CD14-positive monocyte (primary cell): ENCODE data around the gene LYSMD1. TPM values are rescaled to one million over a fixed set of nuclear protein-coding genes. Genes with fewer than 3 reads are reported as not detected.
"Not testable (repeated sequence)": the region's sequence is repeated elsewhere in the genome, so short reads cannot be mapped to it uniquely, and the experiment has no call there.

Source experiments
- DNase-seq, 3 donors: peaks; one replicate each; pipeline ENCODE4 v3.0.0-alpha.2; 2011 to 2022
- H2AFZ ChIP-seq: 2 replicates; pipeline ENCODE4 v1.6.0; 2012; ENCODE audit warnings: mild to moderate bottlenecking, low read depth, low read length, inconsistent platforms; ENCODE audit not compliant: insufficient read depth, poor library complexity, severe bottlenecking
- H3K27ac ChIP-seq, 2 donors: 1 replicate in 1 of 2; 2 replicates in 1 of 2; pipeline ENCODE4 v1.5.1; 2012 to 2013; ENCODE audit warnings: low read length in 2 of 2, control low read depth in 1 of 2, inconsistent platforms in 1 of 2, low read depth in 1 of 2, mild to moderate bottlenecking in 1 of 2
- H3K27me3 ChIP-seq, 2 donors: one replicate each; pipeline versions ENCODE4 v1.6.0 to v1.6.1; 2011 to 2013; ENCODE audit warnings: low read length in 2 of 2; ENCODE audit not compliant: control insufficient read depth in 2 of 2, insufficient read depth in 2 of 2
- H3K36me3 ChIP-seq, 2 donors: replicated peaks in 1 of 2; 1 replicate in 1 of 2; 2 replicates in 1 of 2; pipeline versions ENCODE4 v1.5.1 to v1.6.1; 2012 to 2013; ENCODE audit warnings: low read length in 2 of 2, control low read depth in 1 of 2, inconsistent platforms in 1 of 2, mild to moderate bottlenecking in 1 of 2; ENCODE audit not compliant: insufficient read depth in 2 of 2, control insufficient read depth in 1 of 2
- H3K4me1 ChIP-seq, 2 donors: 1 replicate in 1 of 2; 2 replicates in 1 of 2; pipeline versions ENCODE4 v1.5.1 to v1.6.1; 2012 to 2013; ENCODE audit warnings: low read length in 2 of 2, control low read depth in 1 of 2, inconsistent platforms in 1 of 2, mild to moderate bottlenecking in 1 of 2, moderate library complexity in 1 of 2; ENCODE audit not compliant: insufficient read depth in 2 of 2, control insufficient read depth in 1 of 2
- H3K4me2 ChIP-seq: replicated peaks from 2 replicates; pipeline ENCODE3; 2012; ENCODE audit warnings: low read length, moderate library complexity, mild to moderate bottlenecking; ENCODE audit not compliant: poor library complexity, severe bottlenecking; ENCODE audit errors: extremely low read depth
- H3K4me3 ChIP-seq, 3 experiments: fragments of 200-600 bp in 1 of 3; sonication (generic) in 1 of 3; replicated peaks in 1 of 3; 1 replicate in 2 of 3; 2 replicates in 1 of 3; pipeline ENCODE4 v1.5.1; 2011 to 2013; ENCODE audit warnings: low read length in 3 of 3, mild to moderate bottlenecking in 3 of 3, control low read depth in 2 of 3, low read depth in 2 of 3, inconsistent platforms in 1 of 3, moderate library complexity in 1 of 3
- H3K79me2 ChIP-seq: 2 replicates; pipeline ENCODE4 v1.6.0; 2012; ENCODE audit warnings: mild to moderate bottlenecking, control low read depth, inconsistent platforms, low read length, moderate library complexity; ENCODE audit not compliant: insufficient read depth
- H3K9ac ChIP-seq: 2 replicates; pipeline ENCODE4 v1.6.0; 2017; ENCODE audit warnings: low read length, mild to moderate bottlenecking; ENCODE audit not compliant: insufficient read depth, poor library complexity, severe bottlenecking
- H3K9me3 ChIP-seq, 2 donors: replicated peaks in 1 of 2; 1 replicate in 1 of 2; 2 replicates in 1 of 2; pipeline versions ENCODE4 v1.5.1 to v1.6.1; 2012 to 2013; ENCODE audit warnings: low read length in 2 of 2, control low read depth in 1 of 2; ENCODE audit not compliant: control insufficient read depth in 1 of 2, insufficient read depth in 1 of 2
- H4K20me1 ChIP-seq: 2 replicates; pipeline ENCODE4 v1.6.0; 2012; ENCODE audit warnings: mild to moderate bottlenecking, low read length, control low read depth, moderate library complexity; ENCODE audit not compliant: insufficient read depth
- H3K27ac Mint-ChIP-seq, 7 donors: one replicate each; pipeline ENCODE4 v1.8.0; 2020; ENCODE audit warnings: mild to moderate bottlenecking in 7 of 7, mixed read lengths in 7 of 7, moderate library complexity in 6 of 7, inconsistent platforms in 2 of 7
- H3K27me3 Mint-ChIP-seq, 3 donors: one replicate each; pipeline ENCODE4 v1.8.0; 2021 to 2022; ENCODE audit warnings: low read depth in 3 of 3, mild to moderate bottlenecking in 3 of 3, mixed read lengths in 3 of 3, moderate library complexity in 3 of 3, inconsistent platforms in 1 of 3
- H3K36me3 Mint-ChIP-seq, 2 donors: one replicate each; pipeline ENCODE4 v1.8.0; 2020; ENCODE audit warnings: mixed read lengths in 2 of 2, inconsistent platforms in 1 of 2, mild to moderate bottlenecking in 1 of 2
- H3K4me1 Mint-ChIP-seq: one replicate; pipeline ENCODE4 v1.8.0; 2020; ENCODE audit warnings: mild to moderate bottlenecking, mixed read lengths
- H3K4me3 Mint-ChIP-seq, 2 donors: one replicate each; pipeline ENCODE4 v1.8.0; 2020; ENCODE audit warnings: mild to moderate bottlenecking in 2 of 2, mixed read lengths in 2 of 2, moderate library complexity in 1 of 2
- H3K9me3 Mint-ChIP-seq, 7 donors: one replicate each; pipeline ENCODE4 v1.8.0; 2020 to 2022; ENCODE audit warnings: mixed read lengths in 7 of 7, mild to moderate bottlenecking in 6 of 7, moderate library complexity in 6 of 7, inconsistent platforms in 2 of 7
- WGBS: methylation state at CpG from one replicate; pipeline ENCODE4 v1.1.5; 2013; ENCODE audit warnings: missing lambda C conversion rate; ENCODE audit not compliant: insufficient coverage; 5-methylcytosine and 5-hydroxymethylcytosine counted together
- intact Hi-C, 2 donors: fragments of 100-400 bp; cut with micrococcal nuclease; formaldehyde crosslinking; loops; one replicate each; pipeline versions ENCODE4 v1.15.0 to v1.15.1; 2023
- polyA plus RNA-seq, 3 donors: library from polyadenylated mRNA; depleted of rRNA in 1 of 3; unstranded in 2 of 3; stranded (reverse) in 1 of 3; fragments of 300-500 nt in 2 of 3; fragments of >200 nt in 1 of 3; fragmentation: Illumina TruSeq in 2 of 3; gene quantifications; 1 replicate in 2 of 3; 2 replicates in 1 of 3; pipeline ENCODE4 v1.2.3, GENCODE V29; 2012 to 2021
- TF ChIP-seq, protein P1 (sequence below): fragments of 200-600 bp; IDR thresholded peaks from one replicate; pipeline ENCODE4 v1.8.0; 2022; ENCODE audit warnings: antibody characterized with exemption, mild to moderate bottlenecking

LYSMD1 gene
- polyA plus RNA-seq, 3 donors = 0.16 to 0.24 TPM; not detected in 1

- intact Hi-C loops = loop anchor here in 1 of 2 donors (10.0 kb wide), 1 partner anchor 213 kb away; no protein-coding TSS in a partner anchor
- Histone ChIP-seq H3K9me3 (no peaks in the 10 kb centered on the region), H3K36me3 (no peaks in the 10 kb centered on the region), H2AFZ (no peak overlapping the region), H3K9ac (no peak overlapping the region), H3K79me2 (peaks cover 31% of the 10 kb centered on the region), H3K27ac (no peak overlapping the region), H4K20me1 (no peaks in the 10 kb centered on the region), H3K4me3 (no peak overlapping the region), H3K27me3 (peaks cover 0 to 2% of the 10 kb centered on the region in 2 donors), H3K4me1 (peaks cover 18 to 23% of the 10 kb centered on the region in 2 donors), H3K4me2 (no peak overlapping the region)
- TF ChIP-seq, protein P1, sequence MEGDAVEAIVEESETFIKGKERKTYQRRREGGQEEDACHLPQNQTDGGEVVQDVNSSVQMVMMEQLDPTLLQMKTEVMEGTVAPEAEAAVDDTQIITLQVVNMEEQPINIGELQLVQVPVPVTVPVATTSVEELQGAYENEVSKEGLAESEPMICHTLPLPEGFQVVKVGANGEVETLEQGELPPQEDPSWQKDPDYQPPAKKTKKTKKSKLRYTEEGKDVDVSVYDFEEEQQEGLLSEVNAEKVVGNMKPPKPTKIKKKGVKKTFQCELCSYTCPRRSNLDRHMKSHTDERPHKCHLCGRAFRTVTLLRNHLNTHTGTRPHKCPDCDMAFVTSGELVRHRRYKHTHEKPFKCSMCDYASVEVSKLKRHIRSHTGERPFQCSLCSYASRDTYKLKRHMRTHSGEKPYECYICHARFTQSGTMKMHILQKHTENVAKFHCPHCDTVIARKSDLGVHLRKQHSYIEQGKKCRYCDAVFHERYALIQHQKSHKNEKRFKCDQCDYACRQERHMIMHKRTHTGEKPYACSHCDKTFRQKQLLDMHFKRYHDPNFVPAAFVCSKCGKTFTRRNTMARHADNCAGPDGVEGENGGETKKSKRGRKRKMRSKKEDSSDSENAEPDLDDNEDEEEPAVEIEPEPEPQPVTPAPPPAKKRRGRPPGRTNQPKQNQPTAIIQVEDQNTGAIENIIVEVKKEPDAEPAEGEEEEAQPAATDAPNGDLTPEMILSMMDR = no peak
- DNase-seq = no peak
- Mint-ChIP-seq H3K9me3 (peaks cover 0 to 3% (median 0%) of the 10 kb centered on the region in 7 donors), H3K4me1 (peaks cover 28% of the 10 kb centered on the region), H3K36me3 (peaks cover 0 to 2% of the 10 kb centered on the region in 2 donors), H3K27me3 (peaks cover 7 to 14% (median 11%) of the 10 kb centered on the region in 3 donors), H3K27ac (no peak overlapping the region), H3K4me3 (no peak overlapping the region)
- 57% methylated on average over 1 of the region's 7 CpGs for WGBS
Measured at GRCh38 chr1:151192047-151192446, 26.3 kb upstream of the LYSMD1 start.

DNA sequence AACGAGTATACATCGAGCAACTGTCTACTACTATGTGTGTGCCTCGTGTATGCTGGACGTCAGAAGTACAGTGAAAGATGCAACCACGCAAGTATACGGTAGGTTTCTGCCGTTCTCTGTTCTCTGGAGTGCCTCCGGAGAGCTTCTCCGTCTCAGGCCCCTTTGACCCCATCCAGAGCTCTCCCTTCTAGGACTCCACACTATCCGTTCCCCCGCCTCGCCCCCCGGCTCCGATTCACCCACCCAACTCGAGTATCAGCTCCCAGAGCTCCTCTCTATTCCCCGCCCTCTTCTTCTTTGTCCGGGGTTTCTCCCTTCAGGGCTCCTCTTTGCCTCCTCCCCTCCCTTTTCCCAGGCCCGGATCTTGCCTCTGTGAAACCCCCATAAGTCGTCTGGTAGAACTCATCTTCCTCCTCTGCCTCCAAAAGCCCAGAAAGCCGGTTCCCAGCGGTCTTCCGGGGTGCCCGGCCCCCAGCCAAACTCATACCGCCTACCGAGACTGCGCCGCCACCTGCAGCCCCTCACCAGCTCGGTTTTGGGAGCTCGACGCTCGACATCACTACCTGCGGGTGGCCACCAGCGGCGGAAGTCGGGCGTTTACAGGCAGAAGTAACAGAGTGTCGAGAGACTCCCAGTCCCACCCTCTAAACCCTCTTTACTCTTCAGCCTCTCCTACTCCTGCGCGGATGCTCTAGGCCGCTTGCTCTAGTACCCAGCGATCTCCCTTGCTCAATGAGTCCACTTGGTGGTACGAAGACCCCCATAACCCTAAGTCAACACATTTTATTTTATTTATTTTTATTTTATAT is 24.1 kb upstream of the LYSMD1 start, which contains the start of gene VPS72:
Gene VPS72 (minus strand): TSS at position 561 of the 809 bp plus-strand sequence. CDS start 76 bp downstream, at position 485.
- Histone ChIP-seq H3K9ac (peak within 1 kb of the TSS; percentile 78), H2AFZ (peak within 1 kb of the TSS; percentile 87), H3K4me3 (peak within 1 kb of the TSS; percentile 80 to 98 (median 93)), H3K4me2 (peak within 1 kb of the TSS; percentile 83), H3K27ac (peak within 1 kb of the TSS; percentile 75 to 83), H3K27me3 (no peaks in the 10 kb centered on the region), H3K36me3 (peaks cover 10 to 13% of the 10 kb centered on the region in 2 donors), H3K4me1 (peaks cover 18 to 23% of the 10 kb centered on the region in 2 donors), H3K9me3 (no peaks in the 10 kb centered on the region), H3K79me2 (peaks cover 37% of the 10 kb centered on the region), H4K20me1 (no peaks in the 10 kb centered on the region)
- H3K9me3 Mint-ChIP-seq = peaks cover 0 to 3% (median 0%) of the 10 kb centered on the region in 7 donors
- peaks cover 27% of the 10 kb centered on the region for H3K4me1 Mint-ChIP-seq
- H3K36me3 Mint-ChIP-seq = peaks cover 17% of the 10 kb centered on the region in 2 donors
- H3K4me3 Mint-ChIP-seq = peak within 1 kb of the TSS; percentile 100
- intact Hi-C loops = loop anchor here in 1 of 2 donors (5.0 to 10.0 kb wide), 2 partner anchors 157 to 215 kb away; partner anchors contain the start of gene RFX5
- peaks cover 5 to 14% (median 11%) of the 10 kb centered on the region in 3 donors for H3K27me3 Mint-ChIP-seq
- H3K27ac Mint-ChIP-seq = peak within 1 kb of the TSS; percentile 95 to 99 (median 96)
- DNase-seq = peak; percentile 69 to 80 (median 76)
- TF ChIP-seq, protein P1 = no peak
- under 1% methylated on average over 35 of the region's 42 CpGs for WGBS

GRCh38 chr1:151188667-151189066 is 23.0 kb upstream of the LYSMD1 start:
- peak overlapping the region in 1 of 3 experiments; percentile 93 for H3K4me3 ChIP-seq
- Mint-ChIP-seq H3K4me3 (peak overlapping the region in 1 of 2 donors; percentile 100), H3K36me3 (peaks cover 27 to 29% of the 10 kb centered on the region in 2 donors), H3K4me1 (peaks cover 27% of the 10 kb centered on the region)
- not testable (repeated sequence) for H2AFZ ChIP-seq, H3K27ac ChIP-seq, H4K20me1 ChIP-seq, H3K27me3 ChIP-seq, DNase-seq, H3K27me3 Mint-ChIP-seq, H3K9me3 Mint-ChIP-seq, H3K9me3 ChIP-seq, H3K27ac Mint-ChIP-seq
- intact Hi-C loops = loop anchor here in 1 of 2 donors (5.0 kb wide), 1 partner anchor 159 kb away; the partner anchor contains the start of gene RFX5
- peak overlapping the region; percentile 78 for H3K9ac ChIP-seq
- 83% methylated on average over 4 of the region's 8 CpGs for WGBS
- H3K4me1 ChIP-seq = peaks cover 18 to 23% of the 10 kb centered on the region in 2 donors
- H3K4me2 ChIP-seq = peak overlapping the region; percentile 83
- peaks cover 37% of the 10 kb centered on the region for H3K79me2 ChIP-seq
- peaks cover 21 to 25% of the 10 kb centered on the region in 2 donors for H3K36me3 ChIP-seq
